ENCODE results near the gene RDH8.

DNA sequence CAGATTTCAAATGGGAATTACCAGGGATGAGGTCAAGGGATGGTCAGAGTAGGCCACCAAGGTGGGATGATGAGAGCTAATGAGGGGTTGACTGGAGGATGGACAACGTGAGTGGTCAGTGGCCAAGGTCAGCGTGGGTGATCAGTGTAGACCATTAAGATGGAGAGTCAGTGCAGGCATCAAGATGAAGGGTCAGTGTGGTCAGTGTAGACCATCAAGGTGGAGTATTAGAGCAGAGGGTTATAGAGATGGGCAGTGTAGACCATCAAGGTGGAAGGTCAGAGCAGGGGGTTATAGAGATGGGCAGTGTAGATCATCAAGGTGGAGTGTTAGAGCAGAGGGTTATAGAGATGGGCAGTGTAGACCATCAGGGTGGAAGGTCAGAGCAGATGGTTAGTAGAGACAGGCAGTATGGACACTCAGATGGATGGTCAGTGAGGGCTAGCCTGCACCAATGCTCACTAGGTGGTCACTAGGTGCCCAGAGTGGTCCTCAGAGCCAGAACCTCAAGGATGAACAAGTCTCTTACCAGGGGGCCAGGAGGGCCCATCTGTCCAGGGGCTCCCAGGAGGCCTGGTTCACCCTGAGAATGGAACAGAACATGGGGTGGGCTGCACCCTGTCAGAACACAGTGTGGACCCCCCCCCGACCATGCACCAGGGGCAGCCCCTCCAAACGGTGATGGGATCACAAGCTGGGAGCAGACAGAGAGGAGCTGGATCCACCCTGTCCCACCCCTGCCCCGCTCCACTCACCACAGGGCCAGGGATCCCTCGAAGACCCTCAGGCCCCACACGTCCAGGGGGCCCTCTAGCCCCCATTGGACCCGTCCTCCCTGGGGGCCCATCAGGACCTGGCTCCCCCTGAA, 44.2 kb upstream of the RDH8 start:
- TF ChIP-seq, protein P1, sequence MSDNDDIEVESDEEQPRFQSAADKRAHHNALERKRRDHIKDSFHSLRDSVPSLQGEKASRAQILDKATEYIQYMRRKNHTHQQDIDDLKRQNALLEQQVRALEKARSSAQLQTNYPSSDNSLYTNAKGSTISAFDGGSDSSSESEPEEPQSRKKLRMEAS (IDR thresholded peaks at IDR 0.05), result no peak
- TF ChIP-seq, protein P2, sequence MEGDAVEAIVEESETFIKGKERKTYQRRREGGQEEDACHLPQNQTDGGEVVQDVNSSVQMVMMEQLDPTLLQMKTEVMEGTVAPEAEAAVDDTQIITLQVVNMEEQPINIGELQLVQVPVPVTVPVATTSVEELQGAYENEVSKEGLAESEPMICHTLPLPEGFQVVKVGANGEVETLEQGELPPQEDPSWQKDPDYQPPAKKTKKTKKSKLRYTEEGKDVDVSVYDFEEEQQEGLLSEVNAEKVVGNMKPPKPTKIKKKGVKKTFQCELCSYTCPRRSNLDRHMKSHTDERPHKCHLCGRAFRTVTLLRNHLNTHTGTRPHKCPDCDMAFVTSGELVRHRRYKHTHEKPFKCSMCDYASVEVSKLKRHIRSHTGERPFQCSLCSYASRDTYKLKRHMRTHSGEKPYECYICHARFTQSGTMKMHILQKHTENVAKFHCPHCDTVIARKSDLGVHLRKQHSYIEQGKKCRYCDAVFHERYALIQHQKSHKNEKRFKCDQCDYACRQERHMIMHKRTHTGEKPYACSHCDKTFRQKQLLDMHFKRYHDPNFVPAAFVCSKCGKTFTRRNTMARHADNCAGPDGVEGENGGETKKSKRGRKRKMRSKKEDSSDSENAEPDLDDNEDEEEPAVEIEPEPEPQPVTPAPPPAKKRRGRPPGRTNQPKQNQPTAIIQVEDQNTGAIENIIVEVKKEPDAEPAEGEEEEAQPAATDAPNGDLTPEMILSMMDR (IDR thresholded peaks at IDR 0.05; ENCODE audit: low read depth, low read length, missing input control), result no peak
- no peak for TF ChIP-seq RAD21 (IDR thresholded peaks at IDR 0.05)
- no peak for TF ChIP-seq EGR1 (IDR thresholded peaks at IDR 0.05; ENCODE audit: low read depth in 2 of 2)
- TF ChIP-seq JUND (IDR thresholded peaks at IDR 0.05), result no peak
- TF ChIP-seq, protein P3, sequence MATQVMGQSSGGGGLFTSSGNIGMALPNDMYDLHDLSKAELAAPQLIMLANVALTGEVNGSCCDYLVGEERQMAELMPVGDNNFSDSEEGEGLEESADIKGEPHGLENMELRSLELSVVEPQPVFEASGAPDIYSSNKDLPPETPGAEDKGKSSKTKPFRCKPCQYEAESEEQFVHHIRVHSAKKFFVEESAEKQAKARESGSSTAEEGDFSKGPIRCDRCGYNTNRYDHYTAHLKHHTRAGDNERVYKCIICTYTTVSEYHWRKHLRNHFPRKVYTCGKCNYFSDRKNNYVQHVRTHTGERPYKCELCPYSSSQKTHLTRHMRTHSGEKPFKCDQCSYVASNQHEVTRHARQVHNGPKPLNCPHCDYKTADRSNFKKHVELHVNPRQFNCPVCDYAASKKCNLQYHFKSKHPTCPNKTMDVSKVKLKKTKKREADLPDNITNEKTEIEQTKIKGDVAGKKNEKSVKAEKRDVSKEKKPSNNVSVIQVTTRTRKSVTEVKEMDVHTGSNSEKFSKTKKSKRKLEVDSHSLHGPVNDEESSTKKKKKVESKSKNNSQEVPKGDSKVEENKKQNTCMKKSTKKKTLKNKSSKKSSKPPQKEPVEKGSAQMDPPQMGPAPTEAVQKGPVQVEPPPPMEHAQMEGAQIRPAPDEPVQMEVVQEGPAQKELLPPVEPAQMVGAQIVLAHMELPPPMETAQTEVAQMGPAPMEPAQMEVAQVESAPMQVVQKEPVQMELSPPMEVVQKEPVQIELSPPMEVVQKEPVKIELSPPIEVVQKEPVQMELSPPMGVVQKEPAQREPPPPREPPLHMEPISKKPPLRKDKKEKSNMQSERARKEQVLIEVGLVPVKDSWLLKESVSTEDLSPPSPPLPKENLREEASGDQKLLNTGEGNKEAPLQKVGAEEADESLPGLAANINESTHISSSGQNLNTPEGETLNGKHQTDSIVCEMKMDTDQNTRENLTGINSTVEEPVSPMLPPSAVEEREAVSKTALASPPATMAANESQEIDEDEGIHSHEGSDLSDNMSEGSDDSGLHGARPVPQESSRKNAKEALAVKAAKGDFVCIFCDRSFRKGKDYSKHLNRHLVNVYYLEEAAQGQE (IDR thresholded peaks at IDR 0.05), result no peak
- TF ChIP-seq SP1 (IDR thresholded peaks at IDR 0.05), result no peak
